HepG2 (cell line): ENCODE results near the gene CPT1A. TPM values are rescaled to one million over a fixed set of nuclear protein-coding genes. Genes with fewer than 3 reads are reported as not detected.
A peak's percentile ranks its signal among the peaks of the same experiment; 100 is the strongest.

Source experiments
- CBFB ChIP-seq: sonication (generic); formaldehyde crosslinking; IDR thresholded peaks from 2 replicates; pipeline ENCODE4 v1.4.0; 2020; ENCODE audit warnings: missing genetic modification reagents
- KDM1A ChIP-seq: IDR thresholded peaks from 2 replicates; pipeline ENCODE4 v1.6.1; 2016; ENCODE audit warnings: missing compliant biosample characterization
- MED1 ChIP-seq: sonication (generic); formaldehyde crosslinking; IDR thresholded peaks from 2 replicates; pipeline ENCODE4 v1.4.0; 2020; ENCODE audit warnings: missing genetic modification reagents
- MEIS1 ChIP-seq: sonication (generic); formaldehyde crosslinking; IDR thresholded peaks from 2 replicates; pipeline ENCODE4 v1.9.0; 2021; ENCODE audit warnings: mild to moderate bottlenecking, missing genetic modification reagents, moderate library complexity, borderline replicate concordance
- RBFOX2 ChIP-seq: fragments of 200-400 bp; formaldehyde crosslinking; IDR thresholded peaks from 2 replicates; pipeline ENCODE4 v1.6.1; 2017; ENCODE audit warnings: low read depth, mild to moderate bottlenecking, low read length
- SP2 ChIP-seq: sonication (generic); formaldehyde crosslinking; IDR thresholded peaks from 2 replicates; pipeline ENCODE4 v1.5.1; 2020; ENCODE audit warnings: mild to moderate bottlenecking, missing genetic modification reagents
- TBX2 ChIP-seq: sonication (generic); formaldehyde crosslinking; IDR thresholded peaks from 2 replicates; pipeline ENCODE4 v1.5.0; 2020; ENCODE audit warnings: missing genetic modification reagents, mild to moderate bottlenecking, borderline replicate concordance
- THAP11 ChIP-seq: IDR thresholded peaks from 2 replicates; pipeline ENCODE4 v1.6.1; 2016; ENCODE audit warnings: missing biosample characterization, missing genetic modification reagents
- ZNF160 ChIP-seq: sonication (generic); formaldehyde crosslinking; IDR thresholded peaks from 2 replicates; pipeline ENCODE4 v1.8.0; 2022; ENCODE audit warnings: mild to moderate bottlenecking, inconsistent platforms, missing genetic modification reagents
- ZNF207 ChIP-seq: fragments of 450-650 bp; IDR thresholded peaks from 2 replicates; pipeline ENCODE4 v1.6.1; 2016; ENCODE audit warnings: antibody characterized with exemption, borderline replicate concordance
- ZNF432 ChIP-seq: sonication (generic); formaldehyde crosslinking; IDR thresholded peaks from 2 replicates; pipeline ENCODE4 v1.5.0; 2020; ENCODE audit warnings: missing genetic modification reagents, mild to moderate bottlenecking, borderline replicate concordance
- ZNF746 ChIP-seq: sonication (generic); formaldehyde crosslinking; IDR thresholded peaks from 2 replicates; pipeline ENCODE4 v1.8.0; 2022; ENCODE audit warnings: mild to moderate bottlenecking, missing genetic modification reagents
- polyA plus RNA-seq, 8 experiments: library from polyadenylated mRNA; depleted of rRNA in 3 of 8; stranded (reverse) in 7 of 8; unstranded in 1 of 8; fragments of >200 nt; fragmentation: Illumina TruSeq in 4 of 8; extraction: Trizol in 4 of 8; gene quantifications; 2 replicates each; pipeline versions ENCODE4 v1.2.1 to v1.2.3, GENCODE V29; 2011 to 2016; ENCODE audit warnings: low read depth in 4 of 8, missing spikeins in 1 of 8, mixed read lengths in 1 of 8; ENCODE audit not compliant: insufficient read depth in 1 of 8
- total RNA-seq, 5 experiments: library from RNA; depleted of rRNA; stranded (reverse); fragments of >200 nt; fragmentation: Illumina TruSeq; extraction: Trizol; gene quantifications; 2 replicates each; pipeline ENCODE4 v1.2.3, GENCODE V29; 2016; ENCODE audit warnings: low read depth in 1 of 5
- TF ChIP-seq, protein P1 (sequence below): sonication (generic); formaldehyde crosslinking; IDR thresholded peaks from 2 replicates; pipeline ENCODE4 v1.5.0; 2020; ENCODE audit warnings: mild to moderate bottlenecking, missing genetic modification reagents, borderline replicate concordance
- TF ChIP-seq, protein P2 (sequence below): sonication (generic); IDR thresholded peaks from 2 replicates; pipeline ENCODE4 v1.6.1; 2016; ENCODE audit warnings: low read depth, borderline replicate concordance
- TF ChIP-seq, protein P3 (sequence below): fragments of 450-650 bp; IDR thresholded peaks from 2 replicates; pipeline ENCODE4 v1.6.1; 2017
- TF ChIP-seq, protein P4 (sequence below): sonication (generic); formaldehyde crosslinking; IDR thresholded peaks from 2 replicates; pipeline ENCODE4 v1.4.0; 2020; ENCODE audit warnings: missing genetic modification reagents
- TF ChIP-seq, protein P5 (sequence below), 2 experiments: sonication (generic) in 1 of 2; formaldehyde crosslinking in 1 of 2; IDR thresholded peaks; 2 replicates each; pipeline versions ENCODE4 v1.4.0 to v1.6.1; 2016 to 2020; ENCODE audit warnings: borderline replicate concordance in 1 of 2, low read depth in 1 of 2, mild to moderate bottlenecking in 1 of 2, missing genetic modification reagents in 1 of 2

CPT1A gene
- total and polyA plus RNA-seq, 2 of the 13 experiments (the other 11 are each of a cell fraction or from before 2014, with no cell fraction given): 7.0 to 7.1 TPM

DNA sequence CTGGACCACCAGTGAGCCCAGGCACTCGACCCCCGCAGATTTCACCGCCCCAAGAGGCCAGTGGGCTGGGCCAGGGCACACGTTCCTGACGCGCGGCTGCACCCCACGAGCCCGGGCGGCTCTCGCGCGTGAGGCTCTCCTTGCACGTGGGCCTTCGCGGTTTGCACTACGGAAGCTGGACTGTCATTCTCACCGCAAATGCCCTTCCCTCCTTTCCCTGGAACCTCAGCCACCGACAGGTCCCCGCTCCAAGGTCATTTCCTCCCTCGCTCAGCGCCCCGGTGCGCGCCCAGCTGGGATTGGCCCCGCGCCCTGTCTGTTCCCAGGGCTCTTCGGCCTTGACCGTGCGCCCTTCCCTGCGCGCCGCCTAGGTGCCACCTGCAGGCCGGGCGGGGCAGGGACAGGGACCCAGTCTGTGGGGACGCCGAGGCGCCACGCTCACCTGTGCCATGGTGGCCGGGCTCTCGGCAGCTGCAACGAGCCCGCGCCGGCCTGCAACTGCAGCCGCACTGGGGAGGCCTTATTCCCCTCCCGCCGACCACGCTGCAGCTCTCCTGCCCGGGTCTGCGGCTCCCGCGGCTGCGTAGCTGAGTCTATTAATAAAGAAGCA is 2.1 kb upstream of the CPT1A start (continued):
- TF ChIP-seq, protein P1, sequence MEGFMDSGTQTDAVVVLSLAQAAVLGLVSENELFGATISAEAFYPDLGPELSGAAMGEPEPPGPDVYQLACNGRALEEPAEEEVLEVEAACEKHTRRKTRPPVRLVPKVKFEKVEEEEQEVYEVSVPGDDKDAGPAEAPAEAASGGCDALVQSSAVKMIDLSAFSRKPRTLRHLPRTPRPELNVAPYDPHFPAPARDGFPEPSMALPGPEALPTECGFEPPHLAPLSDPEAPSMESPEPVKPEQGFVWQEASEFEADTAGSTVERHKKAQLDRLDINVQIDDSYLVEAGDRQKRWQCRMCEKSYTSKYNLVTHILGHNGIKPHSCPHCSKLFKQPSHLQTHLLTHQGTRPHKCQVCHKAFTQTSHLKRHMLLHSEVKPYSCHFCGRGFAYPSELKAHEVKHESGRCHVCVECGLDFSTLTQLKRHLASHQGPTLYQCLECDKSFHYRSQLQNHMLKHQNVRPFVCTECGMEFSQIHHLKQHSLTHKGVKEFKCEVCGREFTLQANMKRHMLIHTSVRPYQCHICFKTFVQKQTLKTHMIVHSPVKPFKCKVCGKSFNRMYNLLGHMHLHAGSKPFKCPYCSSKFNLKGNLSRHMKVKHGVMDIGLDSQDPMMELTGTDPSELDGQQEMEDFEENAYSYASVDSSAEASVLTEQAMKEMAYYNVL: peak; percentile 73
- TF ChIP-seq TBX2 (CRISPR knock-in tag): peak; percentile 93
- no peak for TF ChIP-seq ZNF432 (CRISPR knock-in tag)
- TF ChIP-seq, protein P2, sequence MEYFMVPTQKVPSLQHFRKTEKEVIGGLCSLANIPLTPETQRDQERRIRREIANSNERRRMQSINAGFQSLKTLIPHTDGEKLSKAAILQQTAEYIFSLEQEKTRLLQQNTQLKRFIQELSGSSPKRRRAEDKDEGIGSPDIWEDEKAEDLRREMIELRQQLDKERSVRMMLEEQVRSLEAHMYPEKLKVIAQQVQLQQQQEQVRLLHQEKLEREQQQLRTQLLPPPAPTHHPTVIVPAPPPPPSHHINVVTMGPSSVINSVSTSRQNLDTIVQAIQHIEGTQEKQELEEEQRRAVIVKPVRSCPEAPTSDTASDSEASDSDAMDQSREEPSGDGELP: peak; percentile 88; the same call in 1 of the 2 replicates
- TF ChIP-seq THAP11 (CRISPR knock-in tag): peak; percentile 66; the same call in 1 of the 2 replicates
- TF ChIP-seq RBFOX2: peak; percentile 73
- TF ChIP-seq MEIS1 (CRISPR knock-in tag): peak; percentile 79; the same call in 1 of the 2 replicates
- no peak for TF ChIP-seq ZNF207
- TF ChIP-seq, protein P3, sequence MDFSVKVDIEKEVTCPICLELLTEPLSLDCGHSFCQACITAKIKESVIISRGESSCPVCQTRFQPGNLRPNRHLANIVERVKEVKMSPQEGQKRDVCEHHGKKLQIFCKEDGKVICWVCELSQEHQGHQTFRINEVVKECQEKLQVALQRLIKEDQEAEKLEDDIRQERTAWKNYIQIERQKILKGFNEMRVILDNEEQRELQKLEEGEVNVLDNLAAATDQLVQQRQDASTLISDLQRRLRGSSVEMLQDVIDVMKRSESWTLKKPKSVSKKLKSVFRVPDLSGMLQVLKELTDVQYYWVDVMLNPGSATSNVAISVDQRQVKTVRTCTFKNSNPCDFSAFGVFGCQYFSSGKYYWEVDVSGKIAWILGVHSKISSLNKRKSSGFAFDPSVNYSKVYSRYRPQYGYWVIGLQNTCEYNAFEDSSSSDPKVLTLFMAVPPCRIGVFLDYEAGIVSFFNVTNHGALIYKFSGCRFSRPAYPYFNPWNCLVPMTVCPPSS: no peak
- TF ChIP-seq MED1 (CRISPR knock-in tag): peak; percentile 88
- TF ChIP-seq KDM1A: peak; percentile 61; the same call in 1 of the 2 replicates
- TF ChIP-seq, protein P4, sequence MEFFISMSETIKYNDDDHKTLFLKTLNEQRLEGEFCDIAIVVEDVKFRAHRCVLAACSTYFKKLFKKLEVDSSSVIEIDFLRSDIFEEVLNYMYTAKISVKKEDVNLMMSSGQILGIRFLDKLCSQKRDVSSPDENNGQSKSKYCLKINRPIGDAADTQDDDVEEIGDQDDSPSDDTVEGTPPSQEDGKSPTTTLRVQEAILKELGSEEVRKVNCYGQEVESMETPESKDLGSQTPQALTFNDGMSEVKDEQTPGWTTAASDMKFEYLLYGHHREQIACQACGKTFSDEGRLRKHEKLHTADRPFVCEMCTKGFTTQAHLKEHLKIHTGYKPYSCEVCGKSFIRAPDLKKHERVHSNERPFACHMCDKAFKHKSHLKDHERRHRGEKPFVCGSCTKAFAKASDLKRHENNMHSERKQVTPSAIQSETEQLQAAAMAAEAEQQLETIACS: no peak
- TF ChIP-seq, protein P5, sequence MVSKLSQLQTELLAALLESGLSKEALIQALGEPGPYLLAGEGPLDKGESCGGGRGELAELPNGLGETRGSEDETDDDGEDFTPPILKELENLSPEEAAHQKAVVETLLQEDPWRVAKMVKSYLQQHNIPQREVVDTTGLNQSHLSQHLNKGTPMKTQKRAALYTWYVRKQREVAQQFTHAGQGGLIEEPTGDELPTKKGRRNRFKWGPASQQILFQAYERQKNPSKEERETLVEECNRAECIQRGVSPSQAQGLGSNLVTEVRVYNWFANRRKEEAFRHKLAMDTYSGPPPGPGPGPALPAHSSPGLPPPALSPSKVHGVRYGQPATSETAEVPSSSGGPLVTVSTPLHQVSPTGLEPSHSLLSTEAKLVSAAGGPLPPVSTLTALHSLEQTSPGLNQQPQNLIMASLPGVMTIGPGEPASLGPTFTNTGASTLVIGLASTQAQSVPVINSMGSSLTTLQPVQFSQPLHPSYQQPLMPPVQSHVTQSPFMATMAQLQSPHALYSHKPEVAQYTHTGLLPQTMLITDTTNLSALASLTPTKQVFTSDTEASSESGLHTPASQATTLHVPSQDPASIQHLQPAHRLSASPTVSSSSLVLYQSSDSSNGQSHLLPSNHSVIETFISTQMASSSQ (IDR thresholded peaks at IDR 0.05; ENCODE audit: low read depth): no peak
- TF ChIP-seq, protein P5 (CRISPR knock-in tag; IDR thresholded peaks at IDR 0.05; ENCODE audit: borderline replicate concordance): peak; percentile 53; the same call in 1 of the 2 replicates
- TF ChIP-seq CBFB (CRISPR knock-in tag): peak; percentile 73; the same call in 1 of the 2 replicates
- TF ChIP-seq SP2: peak; percentile 91
- TF ChIP-seq ZNF160 (CRISPR knock-in tag): no peak; the same call in 1 of the 2 replicates
- peak; percentile 92 for TF ChIP-seq ZNF746 (CRISPR knock-in tag)
